GM18520 (cell line): ENCODE data around the gene PGBD5.

Experiments used
- ATAC-seq: cut with Tn5 transposase; IDR thresholded peaks from one replicate; pipeline ENCODE4 v1.9.1; 2021; ENCODE audit not compliant: unreplicated experiment

PGBD5 gene

GRCh38 chr1:230398856-230399255 lies 27.3 kb downstream of the PGBD5 start:
- no peak for ATAC-seq

GRCh38 chr1:230396966-230397365 lies 29.2 kb downstream of the PGBD5 start:
- ATAC-seq = no peak

GRCh38 chr1:230395932-230396331 lies 30.2 kb downstream of the PGBD5 start:
- no peak for ATAC-seq

DNA sequence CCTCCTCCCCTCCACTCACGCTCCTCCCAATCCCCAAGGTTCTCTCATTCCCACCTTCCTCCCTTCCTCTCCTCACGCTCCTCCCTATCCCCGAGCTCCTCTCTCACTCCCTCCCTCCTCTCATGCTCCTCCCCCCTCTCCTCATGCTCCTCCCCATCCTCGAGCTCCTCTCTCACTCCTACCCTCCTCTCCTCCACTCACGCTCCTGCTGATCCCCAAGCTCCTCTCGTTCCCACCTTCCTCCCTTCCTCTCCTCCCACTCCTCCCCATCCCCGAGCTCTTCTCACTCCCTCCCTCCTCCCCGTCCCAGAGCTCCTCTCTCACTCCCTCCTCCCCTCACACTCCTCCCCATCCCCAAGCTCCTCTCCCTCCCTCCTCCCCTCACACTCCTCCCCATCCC lies 31.4 kb downstream of the PGBD5 start:
- ATAC-seq = no peak

DNA sequence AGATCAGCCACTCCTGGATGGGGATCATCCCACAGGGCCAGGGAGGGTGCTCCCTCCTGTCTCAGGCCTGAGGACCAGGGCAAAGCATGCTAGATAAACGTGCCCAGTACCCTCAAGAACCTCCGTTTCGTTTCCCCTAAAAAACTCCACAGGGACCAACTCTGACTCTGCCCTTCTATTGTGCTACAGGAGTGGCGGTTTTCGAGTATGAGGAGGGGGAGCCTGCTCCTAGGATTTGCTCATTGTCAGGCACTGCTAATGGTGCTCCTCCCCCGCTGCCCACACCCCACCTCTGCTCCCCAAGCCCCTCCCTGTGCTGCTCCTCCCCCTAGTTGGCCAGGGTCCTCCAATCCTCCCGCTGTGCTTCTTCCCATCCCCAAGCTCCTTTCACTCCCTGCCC lies 32.0 kb downstream of the PGBD5 start:
- ATAC-seq = no peak

- no peak for ATAC-seq
Observed at GRCh38 chr1:230393722-230394121, 32.4 kb downstream of the PGBD5 start.

DNA sequence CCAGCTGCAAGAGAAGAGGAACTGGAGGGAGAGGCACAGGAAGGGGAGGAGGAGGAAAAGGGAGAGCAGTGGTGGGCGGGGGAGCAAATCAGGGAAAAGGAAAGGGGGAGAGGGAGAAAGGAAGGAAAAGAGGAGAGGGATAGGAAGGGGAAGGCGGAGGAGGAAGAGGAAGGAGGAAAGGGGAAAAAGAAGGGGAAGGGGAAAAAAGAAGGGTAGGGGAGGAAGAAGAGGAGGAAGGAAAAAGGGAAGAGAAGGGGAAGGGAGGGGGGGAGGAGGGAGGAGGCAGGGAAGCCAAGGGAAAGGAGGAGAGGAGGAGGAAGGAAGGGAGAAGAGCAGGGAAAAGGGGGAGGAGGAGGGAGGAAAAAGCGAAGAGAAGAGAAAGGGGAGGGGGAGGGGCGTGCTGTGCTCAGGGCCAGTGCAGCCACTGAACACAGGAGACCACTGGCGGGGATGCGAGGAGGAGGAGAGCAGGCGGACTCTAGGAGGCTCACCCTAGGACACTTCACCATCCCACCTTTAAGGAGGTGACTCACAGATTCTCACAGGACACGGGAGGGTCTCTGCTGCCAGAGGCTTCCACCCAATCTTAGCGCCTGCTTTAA lies 33.1 kb downstream of the PGBD5 start:
- no peak for ATAC-seq

DNA sequence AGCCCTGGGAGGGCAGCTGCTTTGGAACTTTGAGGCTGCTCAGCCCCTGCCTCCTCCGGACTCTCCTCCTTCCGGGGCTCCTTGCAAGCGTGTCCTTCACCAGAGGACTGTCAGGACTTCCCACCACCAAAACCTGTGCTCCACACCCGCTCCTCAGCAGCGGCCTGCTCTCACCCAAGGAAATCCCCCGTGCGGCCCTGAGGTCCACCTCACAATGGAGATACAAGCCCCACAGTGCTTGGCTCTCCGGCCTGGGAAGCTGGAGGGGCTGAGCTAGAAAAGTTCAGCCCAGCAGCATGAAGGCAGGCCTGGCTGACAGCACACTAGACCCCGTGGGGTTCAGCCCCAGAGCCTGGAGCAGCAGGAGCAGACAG lies 33.6 kb downstream of the PGBD5 start:
- no peak for ATAC-seq

- ATAC-seq = no peak
Observed at GRCh38 chr1:230391776-230392535, 34.2 kb downstream of the PGBD5 start.

DNA sequence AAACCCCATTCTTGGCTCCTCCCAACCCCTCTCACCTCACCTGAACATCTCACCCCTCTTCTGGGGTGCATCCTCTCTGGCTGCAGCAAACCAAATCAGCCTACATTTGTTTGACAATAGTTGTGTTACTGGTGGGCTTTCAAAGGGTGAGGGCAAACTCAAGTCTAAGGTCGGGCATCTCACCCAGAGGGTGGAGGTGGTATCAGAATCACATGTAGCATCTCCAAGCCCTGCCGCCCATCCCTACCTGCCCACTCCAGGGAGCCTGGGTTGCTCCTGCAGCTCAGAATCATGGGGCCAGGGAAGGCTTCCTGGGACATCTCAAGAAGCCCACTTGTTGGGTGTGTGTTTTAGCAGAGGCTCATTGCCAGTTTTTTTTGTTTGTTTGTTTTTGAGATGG lies 35.8 kb downstream of the PGBD5 start:
- no peak for ATAC-seq

DNA sequence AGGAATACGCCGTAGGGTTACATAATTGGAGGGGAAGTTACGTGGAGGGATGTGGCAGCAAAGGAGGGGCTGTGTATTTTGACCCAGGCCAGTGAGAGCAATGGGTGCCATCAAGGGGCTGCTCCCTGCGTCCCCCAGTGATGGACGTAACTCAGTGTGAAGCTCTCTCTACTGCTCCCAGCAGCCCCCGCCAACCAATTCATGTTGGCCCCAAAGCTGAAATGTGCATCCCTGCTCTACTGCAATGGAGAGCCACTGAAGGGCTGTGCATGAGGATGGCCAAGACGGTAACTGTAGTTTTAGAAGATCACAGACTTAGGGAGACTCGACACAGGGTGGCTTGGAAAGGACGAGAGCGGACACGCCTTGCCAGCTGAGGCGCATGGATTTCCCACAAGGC lies 38.3 kb downstream of the PGBD5 start:
- ATAC-seq = no peak

DNA sequence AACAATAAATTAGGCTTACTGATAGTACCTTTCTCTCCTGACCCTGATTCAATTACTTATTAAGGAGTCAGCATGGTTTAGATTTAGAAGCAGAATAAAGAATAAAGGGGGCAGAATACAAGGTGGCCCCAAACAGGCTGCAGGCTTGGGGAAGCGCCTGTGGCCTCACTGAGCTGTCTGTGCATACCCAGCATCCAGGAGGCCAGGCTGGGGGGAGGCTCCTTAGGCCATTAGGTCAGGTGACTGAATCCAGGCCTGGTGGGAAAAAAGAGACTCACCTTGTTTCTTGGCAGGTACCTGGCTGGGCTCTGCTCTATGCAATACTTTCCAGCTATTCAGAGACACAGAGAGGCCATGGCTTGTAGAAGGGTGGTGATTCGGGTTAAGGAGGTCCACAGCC lies 38.8 kb downstream of the PGBD5 start:
- no peak for ATAC-seq

- no peak for ATAC-seq
Observed at GRCh38 chr1:230386637-230387262, 39.4 kb downstream of the PGBD5 start.

GRCh38 chr1:230385930-230386329 lies 40.2 kb downstream of the PGBD5 start:
- ATAC-seq = no peak

DNA sequence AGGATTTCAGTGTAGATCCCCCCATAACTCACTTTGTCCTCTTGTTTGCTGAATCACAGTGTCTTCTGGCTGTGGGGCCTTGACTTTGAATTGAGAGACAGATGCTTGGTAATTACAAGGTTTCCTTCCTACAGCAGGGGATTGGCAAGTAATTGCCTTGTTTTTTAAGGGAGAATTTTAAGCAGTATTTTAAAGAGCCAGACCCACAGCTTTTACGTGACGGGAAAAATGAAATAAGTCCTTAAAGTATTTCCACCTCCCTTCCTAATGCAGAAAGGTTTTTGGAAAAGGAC lies 41.0 kb downstream of the PGBD5 start:
- ATAC-seq = no peak

GRCh38 chr1:230384380-230385157 lies 41.6 kb downstream of the PGBD5 start:
- no peak for ATAC-seq

GRCh38 chr1:230383425-230383824 lies 42.7 kb downstream of the PGBD5 start:
- ATAC-seq = no peak

- ATAC-seq = no peak
Observed at GRCh38 chr1:230382001-230382491, 44.1 kb downstream of the PGBD5 start.

GRCh38 chr1:230381585-230381984 lies 44.5 kb downstream of the PGBD5 start:
- ATAC-seq = no peak

- ATAC-seq = no peak
Observed at GRCh38 chr1:230381049-230381467, 45.1 kb downstream of the PGBD5 start.

DNA sequence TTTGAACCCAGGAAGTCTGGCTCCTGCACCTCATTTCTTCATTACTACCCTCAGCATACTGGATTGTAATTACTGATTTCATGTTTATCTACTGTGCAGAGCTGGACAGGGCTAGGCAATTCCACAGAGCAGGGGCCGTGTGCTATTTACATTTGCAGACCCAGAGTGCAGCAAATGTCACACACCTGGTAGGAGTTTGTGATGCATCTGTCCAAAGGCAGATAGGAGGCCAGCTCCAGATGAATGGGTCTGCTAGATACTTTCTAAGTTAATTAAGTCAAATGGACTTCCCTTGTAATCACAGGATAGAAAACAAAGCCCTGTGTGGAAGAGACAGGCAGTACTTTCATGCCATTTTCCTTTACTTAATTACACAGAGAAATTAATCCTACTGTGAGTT lies 46.2 kb downstream of the PGBD5 start:
- ATAC-seq = no peak

DNA sequence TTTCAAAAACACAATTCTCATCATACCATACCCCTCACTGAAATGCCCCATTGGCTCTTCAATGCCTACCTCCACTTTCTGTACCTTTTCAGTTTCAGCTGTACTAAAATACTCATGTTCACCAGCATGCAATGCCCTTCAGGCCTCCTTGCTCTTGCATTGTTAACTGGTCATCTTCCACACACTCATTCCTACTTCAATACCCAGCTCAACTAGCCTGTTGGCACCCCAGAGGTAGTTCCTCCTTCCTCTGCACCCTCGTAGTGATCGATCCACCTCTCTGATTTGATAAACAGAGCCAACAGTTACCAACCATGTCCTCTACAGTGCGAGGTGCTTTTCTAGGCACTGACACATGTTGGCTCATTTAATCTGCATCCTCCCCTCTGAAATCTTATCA lies 46.7 kb downstream of the PGBD5 start:
- ATAC-seq = no peak
